Neural crest cell (in vitro differentiated cells): ENCODE measurements around the gene UBTD1. TPM values are rescaled to one million over a fixed set of nuclear protein-coding genes. Genes with fewer than 3 reads are reported as not detected.

Experiments
- DNase-seq: peaks from one replicate; pipeline ENCODE4 v3.0.0; 2021; ENCODE audit warnings: low read depth, mixed read lengths, low spot score
- H3K27ac Mint-ChIP-seq: one replicate; pipeline ENCODE4 v1.8.0; 2021; ENCODE audit warnings: mild to moderate bottlenecking, mixed read lengths; ENCODE audit not compliant: unreplicated experiment
- H3K27me3 Mint-ChIP-seq: 2 replicates; pipeline ENCODE4 v1.8.0; 2021; ENCODE audit warnings: low read depth, mild to moderate bottlenecking, mixed read lengths
- H3K36me3 Mint-ChIP-seq: 2 replicates; pipeline ENCODE4 v1.8.0; 2021; ENCODE audit warnings: low read depth, mild to moderate bottlenecking, mixed read lengths
- H3K4me1 Mint-ChIP-seq: 2 replicates; pipeline ENCODE4 v1.8.0; 2021; ENCODE audit warnings: mixed read lengths
- H3K4me3 Mint-ChIP-seq: one replicate; pipeline ENCODE4 v1.8.0; 2021; ENCODE audit warnings: mild to moderate bottlenecking, mixed read lengths
- H3K9me3 Mint-ChIP-seq: 2 replicates; pipeline ENCODE4 v1.8.0; 2021; ENCODE audit warnings: mixed read lengths
- CTCF ChIP-seq: fragments of 200-600 bp; sonication (generic); conservative IDR thresholded peaks from 2 replicates; pipeline ENCODE4 v1.5.0; 2021; ENCODE audit warnings: antibody characterized with exemption, mild to moderate bottlenecking
- total RNA-seq: library from RNA; stranded (reverse); gene quantifications from 2 replicates; pipeline ENCODE4 v1.2.1, GENCODE V29; 2021

UBTD1 gene
- total RNA-seq, 1 donor from 2014 or later, result 8.7 TPM

- H3K4me1 Mint-ChIP-seq, result no peaks in the 10 kb centered on the region
- no peak overlapping the region for H3K4me3 Mint-ChIP-seq
- no peak for DNase-seq
- H3K27me3 Mint-ChIP-seq, result no peaks in the 10 kb centered on the region
- no peaks in the 10 kb centered on the region for H3K36me3 Mint-ChIP-seq
- H3K27ac Mint-ChIP-seq, result no peak overlapping the region
- no peak for TF ChIP-seq CTCF
- no peaks in the 10 kb centered on the region for H3K9me3 Mint-ChIP-seq
These were observed 101.9 kb downstream of the UBTD1 start for GRCh38 chr10:97600616-97601015.

GRCh38 chr10:97601268-97602215 is 102.8 kb downstream of the UBTD1 start:
- no peak overlapping the region for H3K27ac Mint-ChIP-seq
- H3K36me3 Mint-ChIP-seq, result no peaks in the 10 kb centered on the region
- no peaks in the 10 kb centered on the region for H3K4me1 Mint-ChIP-seq
- TF ChIP-seq CTCF, result no peak
- DNase-seq, result no peak
- H3K27me3 Mint-ChIP-seq, result no peaks in the 10 kb centered on the region
- H3K4me3 Mint-ChIP-seq, result no peak overlapping the region
- H3K9me3 Mint-ChIP-seq, result no peaks in the 10 kb centered on the region

- H3K36me3 Mint-ChIP-seq, result no peaks in the 10 kb centered on the region
- peak overlapping the region; percentile 2 for H3K27ac Mint-ChIP-seq
- no peaks in the 10 kb centered on the region for H3K27me3 Mint-ChIP-seq
- TF ChIP-seq CTCF, result no peak
- no peak overlapping the region for H3K4me3 Mint-ChIP-seq
- H3K9me3 Mint-ChIP-seq, result no peaks in the 10 kb centered on the region
- DNase-seq, result no peak
- H3K4me1 Mint-ChIP-seq, result peaks cover 12% of the 10 kb centered on the region
These were observed 108.4 kb downstream of the UBTD1 start for GRCh38 chr10:97607095-97607636.

- TF ChIP-seq CTCF, result no peak
- H3K27me3 Mint-ChIP-seq, result no peaks in the 10 kb centered on the region
- H3K27ac Mint-ChIP-seq, result no peak overlapping the region
These were observed 110.4 kb downstream of the UBTD1 start for GRCh38 chr10:97608991-97609561.

GRCh38 chr10:97611473-97611872 is 112.7 kb downstream of the UBTD1 start:
- peaks cover 16% of the 10 kb centered on the region for H3K4me1 Mint-ChIP-seq
- H3K27me3 Mint-ChIP-seq, result no peaks in the 10 kb centered on the region
- H3K27ac Mint-ChIP-seq, result no peak overlapping the region
- no peak for DNase-seq
- H3K36me3 Mint-ChIP-seq, result no peaks in the 10 kb centered on the region
- no peaks in the 10 kb centered on the region for H3K9me3 Mint-ChIP-seq
- no peak for TF ChIP-seq CTCF
- no peak overlapping the region for H3K4me3 Mint-ChIP-seq

More at GRCh38 chr10:97608991-97609561, 110.4 kb downstream of the UBTD1 start:
- no peak for DNase-seq
- H3K4me3 Mint-ChIP-seq, result no peak overlapping the region
- H3K36me3 Mint-ChIP-seq, result no peaks in the 10 kb centered on the region
- H3K9me3 Mint-ChIP-seq, result no peaks in the 10 kb centered on the region
- H3K4me1 Mint-ChIP-seq, result peaks cover 16% of the 10 kb centered on the region
